RWPE1 (cell line): ENCODE data around the gene MYH10.

Experiments
- CTCF ChIA-PET: fragments of 350-600 bp; sonication (Branson Sonifier 250); formaldehyde crosslinking; extraction: SDS; loops from one replicate; lab custom pipeline; 2021; lab: Yijun Ruan, JAX
- POLR2A ChIA-PET: fragments of 400-600 bp; formaldehyde crosslinking; extraction: SDS; loops from one replicate; lab custom pipeline; 2020; ENCODE audit warnings: antibody characterized with exemption; ENCODE audit not compliant: low non-redundant PET; lab: Yijun Ruan, JAX
- DNase-seq: peaks from one replicate; pipeline ENCODE4 v3.0.0; 2012; ENCODE audit warnings: low spot score
- H3K27ac ChIP-seq: fragments of 450-650 bp; 2 replicates; pipeline ENCODE4 v1.5.1; 2017
- CTCF ChIP-seq: fragments of 450-650 bp; conservative IDR thresholded peaks from 2 replicates; pipeline ENCODE4 v1.5.1; 2017; ENCODE audit warnings: low read depth, mild to moderate bottlenecking

MYH10 gene

GRCh38 chr17:8593830-8594229 is 36.7 kb downstream of the MYH10 start:
- DNase-seq = no peak
- CTCF ChIA-PET = no interaction called here
- POLR2A ChIA-PET = no interaction called here
- no peak overlapping the region for H3K27ac ChIP-seq
- no peak for TF ChIP-seq CTCF

- ChIA-PET CTCF (no interaction called here), POLR2A (no interaction called here)
- no peak for DNase-seq
- TF ChIP-seq CTCF = no peak
- H3K27ac ChIP-seq = no peak overlapping the region
Measured at GRCh38 chr17:8593276-8593675, 37.2 kb downstream of the MYH10 start.

GRCh38 chr17:8588877-8589554 is 41.5 kb downstream of the MYH10 start:
- no peak for TF ChIP-seq CTCF
- DNase-seq = no peak
- H3K27ac ChIP-seq = no peak overlapping the region
- POLR2A ChIA-PET = no interaction called here
- CTCF ChIA-PET = no interaction called here

GRCh38 chr17:8586766-8587165 is 43.8 kb downstream of the MYH10 start:
- H3K27ac ChIP-seq = no peak overlapping the region
- no peak for TF ChIP-seq CTCF
- ChIA-PET POLR2A (no interaction called here), CTCF (no interaction called here)
- no peak for DNase-seq

- ChIA-PET POLR2A (no interaction called here), CTCF (no interaction called here)
- DNase-seq = no peak
- no peak for TF ChIP-seq CTCF
- no peak overlapping the region for H3K27ac ChIP-seq
Measured at GRCh38 chr17:8585911-8586310, 44.6 kb downstream of the MYH10 start.

GRCh38 chr17:8583954-8584353 is 46.6 kb downstream of the MYH10 start:
- no peak for DNase-seq
- no peak overlapping the region for H3K27ac ChIP-seq
- POLR2A ChIA-PET = no interaction called here
- no peak for TF ChIP-seq CTCF
- CTCF ChIA-PET = interaction anchor here (0.7 kb wide), 1 partner anchor 193 kb away, joined by 5 read pairs; no protein-coding TSS in a partner anchor
